Pulmonary artery endothelial cell (primary cell): ENCODE measurements around the gene LRCH1. TPM values are rescaled to one million over a fixed set of nuclear protein-coding genes. Genes with fewer than 3 reads are reported as not detected.

Source experiments
- DNase-seq: peaks from one replicate; pipeline ENCODE4 v3.0.0-alpha.2; 2011; ENCODE audit warnings: low read depth, low spot score
- total RNA-seq: library from RNA; depleted of rRNA; stranded (reverse); fragments of >200 nt; gene quantifications from 2 replicates; pipeline ENCODE4 v1.2.3, GENCODE V29; 2014

Gene LRCH1
- total RNA-seq, 1 donor from 2014 or later, result 4.4 TPM

DNA sequence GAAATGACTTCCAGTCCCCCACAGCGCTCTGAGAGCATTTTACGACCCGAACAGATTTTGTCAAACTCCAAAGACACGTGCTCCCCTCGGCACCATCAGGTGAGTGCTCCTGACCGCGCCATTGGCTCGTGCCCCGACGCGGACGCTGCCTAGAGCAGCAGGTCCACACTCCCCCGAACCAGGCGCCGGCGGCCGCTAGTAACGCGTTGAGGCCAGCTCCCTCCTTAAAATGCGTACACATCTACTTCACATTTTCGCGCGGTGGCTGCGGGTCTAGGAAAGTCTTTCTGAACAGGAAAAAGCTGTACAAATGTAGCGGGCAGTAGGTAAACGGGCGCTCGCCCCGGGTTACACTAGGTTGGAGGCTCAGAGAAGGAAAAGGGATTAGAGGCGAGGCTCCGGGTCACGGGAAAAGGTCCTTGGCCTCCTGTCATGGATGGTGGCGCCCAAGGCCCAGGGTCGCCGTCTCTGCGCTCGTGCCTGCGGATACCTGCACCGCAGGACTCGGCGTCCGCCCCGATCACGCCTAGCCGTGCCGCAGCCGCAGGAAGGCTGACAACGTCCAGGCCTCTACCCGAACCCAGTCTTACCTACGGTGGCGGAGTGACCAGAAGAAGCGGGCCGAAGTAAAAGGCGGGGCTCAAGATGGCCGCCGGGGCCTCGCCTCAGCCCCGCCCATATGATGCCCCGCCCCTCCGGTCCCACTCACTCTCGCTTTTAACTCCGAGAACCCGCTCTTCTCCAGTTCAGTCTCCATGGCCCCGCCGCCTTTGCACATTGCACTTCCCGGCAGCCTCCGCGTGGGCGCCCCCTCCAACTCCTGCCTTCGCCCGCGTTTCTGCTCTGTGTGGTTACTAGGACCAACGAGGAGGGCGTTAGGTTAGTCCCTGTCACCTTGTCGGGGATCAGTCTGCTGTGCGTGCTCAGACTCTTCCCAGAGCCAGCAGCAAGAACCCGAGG, 243.8 kb downstream of the LRCH1 start, which contains the start of gene ESD:
Gene ESD, minus strand, starts transcription at position 647 of the 960 bp plus-strand sequence. CDS start 5,748 bp downstream, outside the sequence.
- peak; percentile 57 for DNase-seq

DNA sequence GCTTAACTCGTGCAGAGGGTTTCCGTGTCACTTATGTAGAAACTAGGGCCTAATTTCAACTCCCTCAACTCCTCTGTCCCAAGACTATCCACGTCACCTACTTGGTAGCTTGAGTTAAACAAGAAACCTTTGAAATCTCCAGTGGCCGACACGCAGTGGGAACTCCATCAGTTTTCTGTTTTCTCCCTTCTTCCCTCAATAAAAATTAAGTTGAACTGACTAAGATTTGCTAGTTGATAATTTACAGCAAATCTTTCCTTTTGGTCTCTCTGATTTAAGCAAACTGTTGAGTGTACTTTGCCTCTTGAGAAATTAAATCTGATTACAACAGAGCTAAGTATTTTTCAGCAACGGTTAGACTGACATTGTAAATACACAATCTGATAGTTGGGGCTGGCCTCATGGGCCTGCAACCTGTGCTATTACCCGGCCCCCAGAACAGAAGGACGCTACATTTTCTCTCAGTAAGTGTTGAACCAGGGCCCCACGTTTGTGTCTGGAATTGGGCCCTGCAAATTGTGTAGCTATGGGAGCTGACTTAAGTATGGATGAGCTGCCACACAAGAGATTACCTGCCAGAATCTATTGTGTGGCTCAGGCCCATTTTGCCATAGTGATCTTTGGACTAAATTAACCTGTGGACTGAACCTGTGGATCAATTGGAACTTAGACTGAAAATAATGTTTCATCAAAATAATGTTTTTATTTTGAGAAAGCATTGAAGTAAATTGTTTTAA, 244.7 kb downstream of the LRCH1 start:
- no peak for DNase-seq

DNA sequence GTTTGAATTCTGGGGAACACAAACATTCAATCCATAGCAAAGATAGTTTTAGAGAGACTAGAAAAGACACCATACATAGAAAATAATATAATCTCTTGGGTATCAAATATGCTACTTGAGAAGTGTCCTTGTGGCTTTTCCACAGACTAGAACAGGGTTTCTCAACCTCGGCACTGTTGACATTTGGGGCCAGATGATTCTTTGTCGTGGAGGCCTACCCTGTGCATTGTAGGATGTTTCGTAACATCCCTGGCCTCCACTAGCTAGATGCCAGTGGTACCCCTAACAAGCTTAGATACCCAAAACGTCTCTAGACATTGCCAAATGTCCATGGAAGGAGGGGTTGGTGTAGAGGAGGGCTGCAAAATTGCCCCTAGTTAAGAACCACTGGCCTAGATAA, 246.2 kb downstream of the LRCH1 start:
- no peak for DNase-seq

DNA sequence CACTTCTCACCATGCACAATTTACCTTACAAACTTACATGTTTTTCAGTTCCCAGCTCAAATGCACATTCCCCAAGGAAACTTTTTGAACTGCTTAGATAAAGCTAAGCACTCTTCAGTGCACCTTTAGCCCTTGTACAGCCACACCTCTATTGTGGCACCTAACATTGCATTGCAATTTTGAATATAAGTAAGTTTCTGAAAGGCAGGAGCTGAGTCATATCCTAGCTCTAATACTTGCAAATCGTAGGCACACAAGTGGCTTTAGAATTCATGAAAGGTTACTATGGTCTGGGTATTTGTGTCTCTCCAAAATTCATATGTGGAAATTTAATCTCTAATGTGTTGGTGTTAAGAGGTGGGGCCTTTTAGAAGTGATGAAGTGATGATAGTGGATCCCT, 248.9 kb downstream of the LRCH1 start:
- no peak for DNase-seq

Other genes starting within 250 kb of the LRCH1 start
- not detected in 2 replicates for gene RUBCNL, start 165.9 kb upstream of the LRCH1 start, total RNA-seq
- gene ESD, start 244.0 kb downstream of the LRCH1 start, total RNA-seq, result 84.3 and 90.8 TPM in 2 replicates